WTC11 (cell line): ENCODE results near the gene CD48. TPM values are rescaled to one million over a fixed set of nuclear protein-coding genes. Genes with fewer than 3 reads are reported as not detected.

Experiments
- ATAC-seq: fragments of 200-7000 bp; cut with Tn5 transposase; 2 replicates; pipeline ENCODE4 v1.10.0; 2021; ENCODE audit warnings: mild to moderate bottlenecking, moderate library complexity
- CTCF ChIA-PET: fragments of 300-600 bp; sonication (Branson Sonifier 250); formaldehyde crosslinking; loops from one replicate; lab custom pipeline; 2021; ENCODE audit warnings: antibody characterized with exemption; lab: Charles Lee
- POLR2A ChIA-PET: fragments of 350-600 bp; sonication (Branson Sonifier 250); formaldehyde crosslinking; loops from one replicate; lab custom pipeline; 2021; ENCODE audit warnings: antibody characterized with exemption; lab: Charles Lee
- DNase-seq: peaks from one replicate; pipeline ENCODE4 v3.0.0; 2021; ENCODE audit warnings: low spot score
- H3K27ac Mint-ChIP-seq: 2 replicates; pipeline ENCODE4 v1.8.0; 2021; ENCODE audit warnings: mixed read lengths
- H3K27me3 Mint-ChIP-seq: 2 replicates; pipeline ENCODE4 v1.8.0; 2021; ENCODE audit warnings: low read depth, mild to moderate bottlenecking, moderate library complexity, mixed read lengths
- H3K36me3 Mint-ChIP-seq: 2 replicates; pipeline ENCODE4 v1.8.0; 2021; ENCODE audit warnings: mixed read lengths
- H3K4me1 Mint-ChIP-seq: 2 replicates; pipeline ENCODE4 v1.8.0; 2022; ENCODE audit warnings: mixed read lengths
- H3K4me3 Mint-ChIP-seq: 2 replicates; pipeline ENCODE4 v1.8.0; 2021; ENCODE audit warnings: mild to moderate bottlenecking, moderate library complexity, mixed read lengths
- H3K9me3 Mint-ChIP-seq: 2 replicates; pipeline ENCODE4 v1.8.0; 2021; ENCODE audit warnings: mixed read lengths
- AR ChIP-seq: fragments of 250-450 bp; sonication (Bioruptor Pico); IDR thresholded peaks from 2 replicates; pipeline ENCODE4 v1.9.0; 2021; ENCODE audit warnings: mild to moderate bottlenecking
- ATF6 ChIP-seq: sonication (generic); formaldehyde crosslinking; IDR thresholded peaks from 2 replicates; pipeline ENCODE4 v1.8.1; 2023; ENCODE audit warnings: mild to moderate bottlenecking, missing genetic modification reagents
- CDX4 ChIP-seq: fragments of 250-450 bp; sonication (Bioruptor Pico); IDR thresholded peaks from 2 replicates; pipeline ENCODE4 v1.9.0; 2021; ENCODE audit warnings: moderate library complexity, mild to moderate bottlenecking, inconsistent platforms, borderline replicate concordance
- E2F1 ChIP-seq: sonication (generic); formaldehyde crosslinking; IDR thresholded peaks from 2 replicates; pipeline ENCODE4 v1.8.0; 2022; ENCODE audit warnings: mild to moderate bottlenecking, missing genetic modification reagents
- E2F5 ChIP-seq: sonication (generic); formaldehyde crosslinking; IDR thresholded peaks from 2 replicates; pipeline ENCODE4 v1.8.1; 2022; ENCODE audit warnings: mild to moderate bottlenecking, moderate library complexity, missing genetic modification reagents
- EMX1 ChIP-seq: fragments of 250-450 bp; sonication (Bioruptor Pico); IDR thresholded peaks from 2 replicates; pipeline ENCODE4 v1.8.0; 2021; ENCODE audit warnings: mild to moderate bottlenecking
- ERG ChIP-seq: fragments of 250-450 bp; sonication (Bioruptor Pico); IDR thresholded peaks from 2 replicates; pipeline ENCODE4 v1.8.0; 2021; ENCODE audit warnings: mild to moderate bottlenecking
- ETV6 ChIP-seq: sonication (generic); formaldehyde crosslinking; IDR thresholded peaks from 2 replicates; pipeline ENCODE4 v1.8.1; 2022; ENCODE audit warnings: mild to moderate bottlenecking, missing genetic modification reagents
- GRHL2 ChIP-seq: fragments of 250-450 bp; sonication (Bioruptor Pico); IDR thresholded peaks from 2 replicates; pipeline ENCODE4 v1.8.0; 2022; ENCODE audit warnings: mild to moderate bottlenecking, moderate library complexity; ENCODE audit not compliant: insufficient replicate concordance, severe bottlenecking
- HMGA2 ChIP-seq: fragments of 250-450 bp; sonication (Bioruptor Pico); IDR thresholded peaks from 2 replicates; pipeline ENCODE4 v1.4.0; 2021; ENCODE audit warnings: mild to moderate bottlenecking, moderate library complexity
- IRF2 ChIP-seq: sonication (generic); formaldehyde crosslinking; IDR thresholded peaks from 2 replicates; pipeline ENCODE4 v1.8.0; 2022; ENCODE audit warnings: low read depth, missing genetic modification reagents, borderline replicate concordance
- OVOL2 ChIP-seq: fragments of 250-450 bp; sonication (Bioruptor Pico); IDR thresholded peaks from 2 replicates; pipeline ENCODE4 v1.9.0; 2021; ENCODE audit warnings: mild to moderate bottlenecking, borderline replicate concordance
- SMAD3 ChIP-seq: sonication (generic); formaldehyde crosslinking; IDR thresholded peaks from 2 replicates; pipeline ENCODE4 v1.8.0; 2022; ENCODE audit warnings: missing genetic modification reagents, mild to moderate bottlenecking, borderline replicate concordance
- SMAD4 ChIP-seq: sonication (generic); formaldehyde crosslinking; IDR thresholded peaks from 2 replicates; pipeline ENCODE4 v1.8.0; 2022; ENCODE audit warnings: mild to moderate bottlenecking, missing genetic modification reagents
- SP1 ChIP-seq: sonication (generic); formaldehyde crosslinking; conservative IDR thresholded peaks from 2 replicates; pipeline ENCODE4 v1.8.1; 2022; ENCODE audit warnings: missing genetic modification reagents
- USF2 ChIP-seq: sonication (generic); formaldehyde crosslinking; IDR thresholded peaks from 2 replicates; pipeline ENCODE4 v1.8.1; 2023; ENCODE audit warnings: mild to moderate bottlenecking, missing genetic modification reagents, moderate library complexity
- ZBTB21 ChIP-seq: sonication (generic); formaldehyde crosslinking; IDR thresholded peaks from 2 replicates; pipeline ENCODE4 v1.8.1; 2023; ENCODE audit warnings: mild to moderate bottlenecking, missing genetic modification reagents, borderline replicate concordance
- ZMAT4 ChIP-seq: fragments of 250-450 bp; sonication (Bioruptor Pico); IDR thresholded peaks from 2 replicates; pipeline ENCODE4 v1.9.0; 2021; ENCODE audit warnings: mild to moderate bottlenecking
- ZNF121 ChIP-seq: sonication (generic); formaldehyde crosslinking; IDR thresholded peaks from 2 replicates; pipeline ENCODE4 v1.8.0; 2023; ENCODE audit warnings: missing genetic modification reagents
- total RNA-seq: library from RNA; stranded (reverse); gene quantifications from 3 replicates; pipeline ENCODE4 v1.2.3, GENCODE V29; 2021

CD48 gene
- total RNA-seq, 1 experiment from 2014 or later: 0.66 TPM

GRCh38 chr1:160708801-160709200, 2.8 kb downstream of the CD48 start:
- CTCF ChIA-PET: no interaction called here
- ATAC-seq (no peak), DNase-seq (no peak)
- peaks cover 2% of the 10 kb centered on the region for H3K4me1 Mint-ChIP-seq
- H3K4me3 Mint-ChIP-seq: no peak overlapping the region
- no peaks in the 10 kb centered on the region for H3K9me3 Mint-ChIP-seq
- POLR2A ChIA-PET: no interaction called here
- TF ChIP-seq USF2 (CRISPR knock-in tag) (no peak), E2F1 (no peak)
- H3K36me3 Mint-ChIP-seq: no peaks in the 10 kb centered on the region
- no peak overlapping the region for H3K27ac Mint-ChIP-seq
- H3K27me3 Mint-ChIP-seq: no peaks in the 10 kb centered on the region

- H3K36me3 Mint-ChIP-seq: no peaks in the 10 kb centered on the region
These were observed 3.5 kb downstream of the CD48 start for GRCh38 chr1:160708118-160708517.

GRCh38 chr1:160707236-160708064, 4.2 kb downstream of the CD48 start:
- ChIA-PET CTCF (interaction anchor here (0.6 to 1.2 kb wide), 4 partner anchors 26 to 282 kb away, joined by 3 to 5 read pairs (median 4); partner anchors contain the start of gene ITLN2), POLR2A (no interaction called here)

More at GRCh38 chr1:160708118-160708517, 3.5 kb downstream of the CD48 start:
- Mint-ChIP-seq H3K4me1 (peaks cover 9% of the 10 kb centered on the region), H3K9me3 (no peaks in the 10 kb centered on the region), H3K27ac (no peak overlapping the region), H3K27me3 (no peaks in the 10 kb centered on the region), H3K4me3 (no peak overlapping the region)
- ChIA-PET POLR2A (no interaction called here), CTCF (interaction anchor here (0.6 to 1.2 kb wide), 4 partner anchors 27 to 282 kb away, joined by 3 to 5 read pairs (median 4); partner anchors contain the start of gene ITLN2)
- DNase-seq: no peak
- no peak for ATAC-seq
- no peak for TF ChIP-seq SMAD3 (CRISPR knock-in tag)

More at GRCh38 chr1:160707236-160708064, 4.2 kb downstream of the CD48 start:
- peaks cover 14% of the 10 kb centered on the region for H3K4me1 Mint-ChIP-seq
- H3K27me3 Mint-ChIP-seq: no peaks in the 10 kb centered on the region
- H3K4me3 Mint-ChIP-seq: no peak overlapping the region
- H3K27ac Mint-ChIP-seq: no peak overlapping the region
- no peaks in the 10 kb centered on the region for H3K9me3 Mint-ChIP-seq
- no peak for ATAC-seq
- TF ChIP-seq ETV6 (CRISPR knock-in tag) (no peak), HMGA2 (no peak), GRHL2 (no peak), ERG (no peak), CDX4 (no peak), ZMAT4 (CRISPR knock-in tag) (no peak), SP1 (CRISPR knock-in tag) (no peak), SMAD4 (CRISPR knock-in tag) (no peak), AR (no peak), SMAD3 (CRISPR knock-in tag) (no peak), EMX1 (CRISPR knock-in tag) (no peak), ZBTB21 (CRISPR knock-in tag) (no peak), IRF2 (no peak), ZNF121 (CRISPR knock-in tag) (no peak), OVOL2 (no peak), ATF6 (CRISPR knock-in tag) (no peak), E2F5 (no peak)
- H3K36me3 Mint-ChIP-seq: no peaks in the 10 kb centered on the region
- no peak for DNase-seq
